Middle frontal gyrus (tissue), 1 donor: Measurements from ENCODE around the gene CACNB2.

ENCODE experiments used
- DNase-seq: peaks from one replicate; pipeline ENCODE4 v3.0.0-alpha.2; 2015; ENCODE audit warnings: low spot score; ENCODE audit errors: extremely low spot score

The CACNB2 gene

DNA sequence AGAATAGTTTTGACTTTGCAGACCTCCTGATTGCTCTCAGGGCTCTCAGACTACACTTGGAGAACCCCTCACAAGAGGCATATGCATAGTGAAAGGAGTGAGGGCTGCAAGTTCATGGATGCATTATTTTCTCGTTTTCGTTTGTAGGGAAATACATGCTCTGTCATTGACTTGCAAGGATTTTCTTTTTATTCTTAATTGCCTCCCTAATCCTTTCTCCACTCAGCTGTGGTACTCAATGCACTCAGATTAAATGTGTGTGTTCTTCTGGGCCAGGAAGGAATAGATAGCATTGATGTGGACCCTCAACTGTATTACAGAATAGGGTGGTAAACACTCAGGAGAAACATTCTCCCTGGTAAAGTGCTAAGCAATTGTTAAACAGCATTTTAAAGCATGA, 188.7 kb downstream of the CACNB2 start:
- no peak for DNase-seq

DNA sequence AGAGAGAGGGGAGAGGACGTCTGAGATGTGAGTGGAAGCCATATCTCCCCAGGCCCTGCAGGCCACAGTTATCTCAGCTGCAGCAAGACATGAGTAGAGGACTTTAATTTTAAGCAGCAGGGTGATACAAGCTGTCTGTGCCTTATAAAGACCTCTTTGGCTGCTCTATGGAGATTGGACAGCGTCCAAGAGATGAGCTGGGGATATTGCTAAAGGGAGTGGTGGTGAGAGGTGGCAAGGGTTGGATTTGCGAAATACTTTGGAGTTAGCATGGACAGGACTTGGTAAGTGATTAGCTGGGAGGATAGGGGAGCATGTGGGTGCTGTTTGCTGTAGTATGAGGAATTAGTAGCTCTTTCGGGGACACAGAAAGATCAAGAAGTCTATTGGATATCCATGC, 191.8 kb downstream of the CACNB2 start:
- no peak for DNase-seq

DNA sequence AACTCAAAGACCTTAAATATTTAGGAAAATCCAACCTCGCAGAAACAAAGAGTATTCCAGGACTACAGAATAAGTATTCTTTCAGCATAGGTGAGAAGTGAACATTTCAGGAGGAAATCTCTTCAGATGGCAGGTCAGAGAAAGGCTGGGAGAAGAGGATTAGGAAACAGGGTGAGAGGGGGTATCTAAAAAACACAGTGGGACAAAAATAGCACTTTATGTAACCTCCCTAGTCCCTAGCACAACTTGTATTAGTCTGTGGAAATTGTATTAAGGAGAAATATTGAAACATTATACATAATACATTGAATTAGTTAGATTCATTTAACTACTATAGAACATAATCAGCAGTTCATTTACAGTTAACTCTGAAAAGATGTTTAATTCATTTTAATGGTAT, 192.3 kb downstream of the CACNB2 start:
- no peak for DNase-seq

DNA sequence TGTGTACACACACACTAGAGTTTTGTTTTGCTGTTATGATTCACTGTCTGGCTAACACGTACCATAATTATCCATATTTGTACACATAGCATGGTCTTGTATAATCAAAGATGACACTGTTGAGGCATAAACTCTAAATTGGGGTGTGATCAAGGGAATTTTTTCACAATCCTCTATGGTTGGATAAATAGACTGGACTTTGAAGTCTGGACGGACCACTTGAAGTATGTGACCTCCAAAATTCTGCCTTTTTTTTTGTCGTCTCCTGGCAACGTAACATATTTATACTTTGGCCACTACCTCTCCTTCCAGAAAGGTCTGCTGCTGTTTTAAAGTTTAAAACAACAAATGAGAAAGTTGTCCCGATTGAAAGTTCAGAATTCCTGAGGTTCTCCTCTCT, 193.4 kb downstream of the CACNB2 start:
- DNase-seq: no peak

DNA sequence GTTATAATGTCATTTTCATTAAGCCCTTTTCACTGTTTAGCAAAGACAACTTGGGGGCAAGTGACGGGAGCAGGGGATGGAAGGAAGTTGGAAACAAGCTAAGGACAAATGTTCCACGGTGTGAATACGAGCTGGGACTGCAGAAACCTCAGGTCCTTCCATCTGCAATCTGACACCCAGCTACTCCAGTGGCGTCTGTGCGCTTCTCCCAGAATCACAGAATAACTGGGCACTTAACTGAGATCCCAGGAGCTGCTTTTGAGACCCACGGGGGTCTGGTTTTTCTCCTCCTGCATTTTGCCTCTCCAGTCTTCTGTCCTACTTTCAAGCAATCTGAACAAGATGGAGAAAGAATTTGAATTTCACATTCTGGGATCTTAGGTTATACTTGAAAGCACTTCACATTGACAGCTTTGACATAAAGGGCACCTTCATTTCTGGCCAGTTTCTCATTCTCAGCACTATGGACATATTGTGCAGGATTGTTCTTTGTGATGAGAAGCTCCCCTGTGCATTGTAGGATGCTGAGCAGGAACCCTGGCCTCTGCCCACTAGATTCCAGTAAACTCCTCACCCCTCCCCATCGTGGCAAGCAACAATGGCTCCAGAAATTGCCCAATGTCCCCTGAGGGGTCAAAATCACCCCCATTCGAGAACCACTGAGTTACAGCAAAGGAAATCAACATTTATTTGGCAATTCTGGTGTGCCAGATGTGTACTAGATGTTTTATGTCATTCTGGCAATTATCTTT, 194.1 kb downstream of the CACNB2 start:
- no peak for DNase-seq

DNA sequence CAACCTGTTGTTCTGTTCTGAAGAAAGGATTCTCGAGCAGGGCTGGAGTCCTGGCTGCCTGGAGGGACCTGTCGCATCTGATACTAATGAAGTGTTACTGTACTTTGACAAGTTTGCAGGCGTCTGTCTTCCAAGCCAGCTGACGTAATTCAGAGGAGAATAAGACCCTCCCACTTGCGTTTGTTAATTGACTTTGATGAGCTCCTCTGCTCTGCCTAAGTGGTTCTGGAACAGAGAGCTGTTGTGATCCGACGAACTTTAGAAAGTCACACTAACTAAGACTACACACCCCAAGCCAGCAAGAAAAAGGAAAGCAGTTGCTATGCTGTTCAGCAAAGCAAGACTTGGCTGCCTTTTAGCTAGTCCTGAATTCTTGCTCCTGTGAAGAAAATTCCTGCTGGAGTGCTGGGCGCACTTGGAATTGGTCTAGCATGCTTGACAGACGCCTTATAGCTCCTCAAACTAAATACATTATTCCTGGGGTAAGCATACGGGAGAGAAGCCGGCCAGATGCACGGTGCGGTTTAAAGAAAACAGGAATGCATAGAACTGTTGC, 200.3 kb downstream of the CACNB2 start:
- DNase-seq: peak; percentile 36

DNA sequence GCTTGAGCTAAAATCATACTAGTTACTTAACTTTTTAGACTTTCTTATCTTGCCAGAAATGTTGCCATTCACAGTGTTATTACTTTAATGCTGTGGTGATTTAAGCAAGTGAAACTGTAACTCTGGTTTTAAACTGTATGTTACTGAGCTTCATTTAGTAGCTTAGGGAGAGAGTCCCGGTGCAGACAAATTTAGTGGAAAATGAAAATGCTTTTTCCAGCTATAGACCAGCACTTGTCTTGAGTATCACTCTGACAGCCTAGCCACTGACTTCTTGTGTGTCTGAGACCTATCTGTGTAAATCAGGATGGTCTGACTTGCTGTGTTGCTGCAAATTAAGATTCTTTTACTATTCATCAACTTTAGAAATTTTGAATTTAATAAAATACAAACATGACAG, 200.8 kb downstream of the CACNB2 start:
- no peak for DNase-seq

DNA sequence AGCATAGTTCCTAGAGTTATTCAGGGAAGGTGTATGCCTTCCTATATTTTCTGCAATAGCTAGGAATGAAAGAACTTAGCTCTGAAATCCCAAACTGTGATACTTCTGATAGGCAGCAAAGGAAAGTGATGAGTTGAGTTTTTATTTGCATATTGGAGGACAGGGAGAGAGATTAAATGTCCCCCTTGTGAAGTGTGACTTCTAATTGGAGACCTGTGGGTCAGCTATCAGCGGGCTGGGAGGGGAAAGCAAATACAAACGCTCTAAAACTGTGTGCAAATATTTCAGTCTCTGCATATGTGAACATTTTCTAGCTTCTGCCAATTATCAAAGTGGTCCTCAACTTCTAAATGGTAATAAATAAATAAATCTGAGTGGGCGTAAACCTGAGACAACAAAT, 203.3 kb downstream of the CACNB2 start:
- DNase-seq: no peak

DNA sequence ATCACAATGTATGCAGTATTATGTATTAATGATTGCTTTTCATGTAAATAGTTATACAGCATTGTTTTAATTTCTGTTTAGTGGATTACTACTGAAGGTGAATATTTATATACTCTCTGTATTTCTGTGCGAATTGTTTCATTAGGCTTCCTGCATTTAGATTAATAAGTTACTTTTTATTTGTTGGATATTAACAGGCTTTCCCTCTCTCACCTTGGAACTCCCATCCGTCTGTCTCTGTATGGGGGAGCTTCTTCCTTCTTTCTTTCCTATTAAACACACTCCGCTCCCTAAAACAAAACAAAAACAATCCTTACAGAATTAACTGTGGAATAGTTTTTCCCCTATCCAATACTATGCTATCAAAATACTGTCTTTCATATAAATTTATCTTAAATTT, 205.1 kb downstream of the CACNB2 start:
- DNase-seq: no peak

DNA sequence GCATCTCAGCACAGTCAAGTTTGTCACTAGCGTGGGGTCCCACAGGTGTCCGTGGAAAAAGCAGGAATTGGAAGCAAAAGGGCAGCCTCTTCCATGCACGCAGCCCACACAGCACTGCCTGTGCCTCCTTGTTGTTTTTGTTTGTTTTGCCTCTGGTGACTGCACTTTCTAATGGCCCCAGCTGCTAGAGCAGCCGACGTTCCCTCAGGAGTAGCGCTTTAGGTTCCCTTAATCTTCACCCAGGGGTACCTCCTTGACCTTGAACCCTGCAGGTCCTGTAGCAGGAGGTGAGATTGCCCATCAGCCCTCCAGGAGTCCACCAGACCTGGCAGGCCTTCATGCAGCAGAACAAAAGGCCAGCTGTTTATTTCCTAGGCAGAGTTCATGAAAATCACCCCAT, 210.1 kb downstream of the CACNB2 start:
- no peak for DNase-seq

DNA sequence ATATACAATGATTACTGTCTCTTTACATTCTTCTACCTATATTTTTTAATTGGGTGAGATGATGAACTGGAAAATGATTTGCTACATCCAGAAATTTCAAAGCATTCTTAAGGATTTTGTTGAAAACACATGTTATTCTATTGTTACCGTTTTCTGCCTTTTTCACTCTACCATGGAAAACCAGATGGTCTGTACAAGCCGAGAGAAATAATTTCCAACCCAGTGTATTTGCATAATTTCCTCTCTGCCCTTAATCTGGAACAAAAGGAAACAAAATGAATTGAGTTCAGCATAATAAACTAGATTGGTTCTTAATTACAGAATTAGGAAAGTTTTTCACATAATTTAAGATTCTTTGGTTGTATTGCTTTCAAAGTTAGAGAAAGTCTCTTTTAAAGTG, 211.2 kb downstream of the CACNB2 start:
- no peak for DNase-seq

DNA sequence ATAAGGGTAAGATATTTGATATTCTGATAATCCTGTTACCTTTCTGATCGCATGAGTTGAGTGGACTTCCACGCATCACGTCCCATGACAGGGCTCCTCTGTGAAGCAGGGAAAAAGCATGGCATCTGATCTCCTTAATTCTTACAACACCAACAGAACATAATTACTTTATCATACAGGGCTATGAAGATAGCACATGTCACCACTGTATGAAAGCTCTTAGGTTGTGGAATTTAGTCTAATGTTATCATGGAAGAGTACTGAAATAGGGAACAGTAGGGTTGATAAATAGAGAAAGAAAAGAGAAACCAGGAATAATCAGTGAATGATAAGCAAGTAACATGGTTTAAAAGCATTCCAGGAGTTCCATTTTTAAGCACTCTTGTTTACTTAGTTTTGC, 212.0 kb downstream of the CACNB2 start:
- DNase-seq: no peak

DNA sequence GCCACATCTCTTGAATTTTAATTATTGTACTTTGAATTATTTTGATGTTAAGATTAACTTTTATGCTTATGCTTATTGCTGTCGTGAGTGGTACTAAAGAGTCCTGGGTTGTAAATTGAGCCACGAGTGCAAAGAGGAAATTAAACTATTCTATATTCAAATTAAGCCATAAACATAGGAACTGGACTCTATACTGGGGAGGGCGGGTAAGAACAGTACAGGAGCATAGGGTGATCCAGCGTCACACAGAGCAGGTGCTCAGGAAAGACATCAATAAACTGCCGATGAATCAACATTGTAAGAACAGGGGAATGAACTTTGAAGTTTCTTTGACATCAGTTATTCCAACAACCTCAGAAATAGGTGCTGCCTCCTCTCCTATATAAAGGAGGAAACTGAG, 219.6 kb downstream of the CACNB2 start:
- no peak for DNase-seq

DNA sequence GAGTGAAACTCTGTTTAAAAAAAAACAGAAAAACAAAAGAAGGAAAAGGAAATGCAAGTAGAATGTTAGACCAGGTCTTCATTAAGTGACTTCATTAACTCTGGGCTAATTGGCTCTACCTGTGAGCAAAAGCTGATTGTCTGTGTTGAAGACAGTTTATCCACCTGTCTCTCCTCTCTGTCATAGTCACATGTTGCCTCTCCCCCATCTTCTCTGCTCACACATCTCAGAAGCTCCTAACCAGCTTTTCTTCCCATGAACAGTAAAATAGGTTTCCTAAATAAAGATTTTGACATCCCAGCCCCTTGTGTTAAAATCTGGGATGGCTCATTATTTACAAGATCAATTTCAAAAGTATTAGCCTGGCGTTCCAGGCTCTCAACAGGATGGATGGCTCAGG, 222.7 kb downstream of the CACNB2 start:
- DNase-seq: no peak

DNA sequence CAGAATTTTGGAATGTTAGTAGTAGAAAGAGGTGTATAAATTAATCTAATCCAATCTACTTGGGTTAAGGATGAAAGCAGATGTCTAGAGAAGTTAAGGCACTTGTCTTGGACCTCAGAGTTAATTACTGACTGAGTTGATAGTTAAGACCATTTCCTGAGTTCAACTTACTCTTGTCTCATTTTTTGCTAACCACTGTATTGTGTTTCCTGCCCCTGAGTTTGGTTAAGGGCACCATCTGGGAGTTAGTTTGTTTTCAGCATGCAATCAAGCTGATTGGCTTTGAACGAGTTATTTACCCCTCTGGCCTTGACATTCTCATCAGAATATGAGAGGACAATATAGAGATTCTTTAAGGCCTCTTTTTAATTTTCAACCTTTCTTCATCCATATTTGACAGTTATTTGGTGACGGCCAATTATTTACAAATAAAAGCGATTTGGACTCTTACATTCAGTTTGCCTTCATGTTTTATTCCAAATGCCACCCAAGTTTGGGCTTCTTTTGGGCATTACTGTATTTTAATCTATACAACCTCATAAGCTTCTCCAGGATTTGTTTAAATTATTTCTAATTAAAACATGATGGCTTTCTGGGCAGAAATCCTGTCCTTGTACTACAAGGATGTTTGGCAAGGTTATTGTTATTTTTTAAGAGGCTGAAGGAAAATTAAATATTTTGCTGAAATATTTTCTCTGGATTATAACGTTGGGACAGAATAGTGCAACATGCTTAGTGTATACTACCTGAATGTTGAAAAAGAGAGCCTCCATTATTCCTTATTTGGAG, 225.0 kb downstream of the CACNB2 start:
- DNase-seq: no peak

DNA sequence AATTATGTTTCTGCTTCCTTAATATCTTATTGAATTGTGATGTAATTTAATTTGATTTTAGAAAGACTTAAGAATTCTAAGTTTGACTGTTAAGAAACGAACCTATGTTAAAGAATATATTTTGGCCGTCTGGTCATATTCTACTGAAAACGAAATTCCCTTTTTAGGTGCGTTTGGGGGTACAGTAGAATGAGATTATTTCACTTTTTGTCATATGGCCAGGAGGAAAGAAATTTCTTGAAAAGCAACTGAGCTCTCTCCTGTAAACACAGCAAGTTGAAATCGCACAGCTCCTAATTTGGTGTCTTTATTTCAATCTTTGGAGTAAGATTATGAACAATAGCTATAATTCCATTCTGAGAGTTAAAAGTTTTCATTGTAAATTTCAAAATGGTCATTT, 227.6 kb downstream of the CACNB2 start:
- no peak for DNase-seq

DNA sequence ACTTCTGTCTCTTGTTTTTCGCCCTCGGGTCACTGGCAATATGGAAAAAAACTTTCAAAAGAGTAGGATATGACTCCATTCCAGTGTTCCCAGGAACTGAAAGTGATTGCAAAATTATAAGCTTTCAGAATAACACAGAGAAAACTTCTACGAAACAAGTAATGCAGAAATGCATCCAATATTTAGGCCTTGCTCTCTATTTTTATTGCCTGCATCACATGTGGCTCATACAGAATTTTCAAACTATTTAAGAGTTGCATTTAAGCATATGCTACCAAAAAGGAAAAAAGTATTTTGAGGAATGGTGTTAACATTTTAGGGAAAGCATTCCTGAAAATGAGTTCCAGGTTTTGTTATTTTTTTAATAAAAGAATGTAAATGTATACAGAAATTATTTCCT, 228.0 kb downstream of the CACNB2 start:
- no peak for DNase-seq

DNA sequence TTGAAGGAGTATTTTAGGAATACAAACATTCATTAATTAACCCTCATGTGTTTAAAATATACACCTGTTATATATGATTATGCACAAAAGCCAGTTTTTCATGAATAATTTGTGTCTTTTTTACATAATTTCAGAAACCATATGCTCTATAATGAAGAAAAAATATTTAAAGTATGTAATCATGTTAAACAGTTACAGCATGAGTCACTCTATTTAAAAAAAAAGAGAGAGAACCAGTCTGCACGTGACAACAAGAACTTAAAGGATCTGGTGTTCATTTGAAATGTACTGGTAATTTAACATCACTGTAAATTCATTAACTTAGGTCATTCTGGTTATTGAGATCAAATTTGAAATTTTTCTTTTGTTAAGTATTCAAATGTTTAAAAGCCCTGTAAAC, 228.5 kb downstream of the CACNB2 start:
- no peak for DNase-seq

DNA sequence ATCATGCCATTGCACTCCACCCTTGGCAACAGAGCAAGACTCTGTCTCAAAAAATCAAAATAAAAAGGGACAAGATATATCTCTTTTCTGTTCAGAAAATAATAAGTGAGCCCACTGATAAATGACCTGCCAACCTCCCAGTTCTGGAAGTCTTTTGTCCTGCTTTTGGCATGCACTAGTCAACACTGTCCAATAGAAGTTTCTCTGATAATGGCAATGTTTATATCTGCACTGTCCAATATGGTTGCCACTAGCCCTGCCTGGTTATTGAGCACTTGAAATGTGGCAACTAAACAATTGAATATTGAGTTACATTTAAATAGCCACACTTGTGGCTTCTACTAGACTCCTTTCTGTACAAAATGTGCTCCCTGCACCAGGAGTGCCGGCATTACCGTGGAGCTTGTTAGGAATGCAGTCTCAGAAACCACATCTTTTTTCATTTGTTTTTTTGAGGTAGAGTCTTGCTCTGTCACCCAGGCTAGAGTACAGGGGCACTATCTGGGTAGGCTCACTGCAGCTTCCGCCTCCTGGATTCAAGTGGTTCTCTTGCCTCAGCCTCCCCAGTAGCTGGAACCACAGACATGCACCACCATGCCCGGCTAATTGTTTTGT, 229.7 kb downstream of the CACNB2 start:
- no peak for DNase-seq

DNA sequence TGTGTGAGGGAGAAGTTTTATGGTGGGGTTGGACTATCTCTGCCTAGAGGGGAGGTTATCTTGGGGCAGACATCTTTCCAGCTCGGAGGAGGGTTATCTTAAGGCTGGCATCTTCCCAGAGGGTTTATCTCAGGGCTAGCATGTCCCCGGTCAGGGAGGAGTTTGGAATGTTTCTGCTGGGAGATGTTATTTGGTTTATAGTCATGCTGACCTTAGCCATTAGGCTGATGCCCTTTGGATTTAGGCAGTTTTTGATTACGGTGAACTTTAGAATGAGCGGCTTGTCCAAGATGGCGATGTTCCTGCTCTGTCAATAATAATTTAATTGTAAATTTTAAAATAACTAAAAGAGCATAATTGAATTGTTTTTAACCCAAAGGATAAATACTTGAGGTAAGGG, 236.4 kb downstream of the CACNB2 start:
- DNase-seq: no peak

DNA sequence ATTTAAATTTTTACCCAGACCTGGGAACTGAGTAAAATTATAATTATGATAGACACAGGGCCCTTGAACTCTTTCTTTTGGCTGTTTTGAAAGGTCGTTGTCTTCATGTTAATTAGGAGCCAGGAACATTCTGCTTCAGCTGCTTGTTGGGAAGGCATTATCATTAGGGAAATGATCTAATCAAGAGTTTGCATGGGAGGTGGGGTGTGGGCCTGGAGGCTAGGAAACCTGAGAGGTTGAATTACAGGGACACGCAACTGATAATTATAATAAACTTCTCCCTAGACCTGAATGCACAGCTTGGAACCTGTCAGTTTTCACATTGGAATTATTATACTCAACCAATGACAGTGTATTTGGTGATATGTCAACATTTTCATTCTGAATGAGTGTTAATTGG, 237.7 kb downstream of the CACNB2 start:
- DNase-seq: no peak

DNA sequence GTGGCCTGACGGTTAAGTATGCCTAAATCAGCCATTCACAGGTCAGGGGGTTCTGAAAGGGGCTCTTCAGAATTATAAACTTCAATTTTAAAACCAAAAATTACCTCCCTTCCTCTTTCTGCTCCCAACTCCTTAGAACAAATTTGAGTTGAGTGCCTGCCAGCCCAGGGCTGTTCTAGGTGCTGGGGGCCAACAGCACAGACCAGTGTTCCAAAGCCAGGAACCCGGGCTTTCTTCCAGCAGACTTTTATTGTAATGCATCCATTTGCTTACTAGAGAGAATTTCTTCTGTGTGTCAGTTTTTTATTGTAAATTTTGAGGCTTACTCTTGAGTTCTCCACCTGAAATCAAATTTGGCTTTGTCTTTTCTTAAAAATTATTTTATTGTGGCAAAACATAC, 238.5 kb downstream of the CACNB2 start:
- DNase-seq: no peak
